Urothelium cell line (cell line): ENCODE data around the gene LRRC37B.
"Not testable (repeated sequence)": the region's sequence is repeated elsewhere in the genome, so short reads cannot be mapped to it uniquely, and the experiment has no call there.

ENCODE experiments used
- DNase-seq: peaks from one replicate; pipeline ENCODE4 v3.0.0; 2011; ENCODE audit warnings: low spot score, mixed read lengths
- FAIRE-seq: peaks from 2 replicates; lab custom pipeline; 2011; peaks lifted over from hg19 to GRCh38; lab: Jason Lieb, UNC

The LRRC37B gene

DNA sequence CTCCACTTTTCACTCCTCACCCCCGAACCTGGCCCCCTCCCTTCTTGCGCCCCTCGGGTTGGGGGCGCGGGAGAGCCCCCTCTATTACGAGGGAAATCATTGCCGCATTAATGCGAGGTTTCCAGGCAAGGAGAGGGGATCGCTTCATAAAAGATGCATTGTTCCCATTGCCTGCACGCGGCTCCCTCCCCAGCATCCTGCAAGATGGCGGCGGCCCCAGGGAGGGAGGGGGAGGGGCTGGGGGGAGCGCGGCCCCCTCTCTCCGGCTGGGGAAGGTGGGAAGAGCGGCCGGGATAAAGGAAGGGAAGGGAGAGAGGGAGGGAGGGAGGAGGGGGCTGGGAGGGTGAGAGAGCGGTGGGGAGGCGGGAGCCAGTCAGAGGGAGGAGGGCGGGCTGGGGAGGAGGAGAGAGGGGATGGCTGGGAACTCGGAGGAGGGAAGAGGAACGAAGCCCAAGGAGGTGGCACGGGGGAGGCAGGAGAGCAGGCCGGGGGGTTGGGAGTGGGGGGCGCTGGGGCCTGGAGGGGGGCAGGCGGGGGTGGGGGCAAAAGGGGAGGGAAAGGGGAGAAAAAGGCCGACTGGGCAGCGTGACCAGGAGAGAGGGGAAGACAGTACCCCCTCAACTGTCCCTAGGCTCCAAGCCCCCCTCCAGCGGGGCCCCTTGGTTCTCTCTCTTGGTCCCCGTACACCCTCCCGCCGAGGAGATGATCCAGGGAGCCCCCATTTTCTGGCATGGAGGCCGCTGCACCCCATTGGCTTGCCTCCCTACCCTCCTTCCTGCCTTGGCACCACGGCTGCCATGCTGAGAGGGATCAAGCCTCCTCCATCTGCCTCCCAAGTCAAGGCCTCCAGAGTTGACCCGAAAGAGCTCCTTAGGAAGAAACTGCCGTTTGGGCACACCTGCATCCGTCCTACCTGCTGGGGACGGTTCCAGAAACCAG lies 77.1 kb downstream of the LRRC37B start:
- DNase-seq, result not testable (repeated sequence)
- FAIRE-seq, result peak; percentile 67

GRCh38 chr17:32084942-32085829 lies 78.0 kb downstream of the LRRC37B start:
- DNase-seq, result not testable (repeated sequence)

DNA sequence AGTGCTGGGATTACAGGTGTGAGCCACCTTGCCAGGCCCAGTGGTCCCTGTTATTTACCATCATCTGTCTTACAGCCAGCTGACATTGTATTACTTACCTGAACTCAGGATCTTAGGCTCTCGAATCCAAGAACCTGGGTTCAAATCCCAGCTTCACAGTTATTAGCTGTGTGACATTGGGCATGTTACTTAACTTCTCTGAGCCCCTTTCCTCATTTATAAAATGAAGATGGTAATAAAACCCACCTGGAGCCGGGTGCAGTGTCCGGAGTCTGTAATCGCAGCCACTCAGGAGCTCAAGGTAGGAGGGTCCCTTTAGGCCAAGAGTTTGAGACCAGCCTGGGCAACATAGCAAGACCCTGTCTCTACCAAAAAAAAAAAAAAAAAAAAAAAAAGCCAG lies 79.7 kb downstream of the LRRC37B start:
- not testable (repeated sequence) for FAIRE-seq, DNase-seq

More at GRCh38 chr17:32084942-32085829, 78.0 kb downstream of the LRRC37B start:
- not testable (repeated sequence) for FAIRE-seq

DNA sequence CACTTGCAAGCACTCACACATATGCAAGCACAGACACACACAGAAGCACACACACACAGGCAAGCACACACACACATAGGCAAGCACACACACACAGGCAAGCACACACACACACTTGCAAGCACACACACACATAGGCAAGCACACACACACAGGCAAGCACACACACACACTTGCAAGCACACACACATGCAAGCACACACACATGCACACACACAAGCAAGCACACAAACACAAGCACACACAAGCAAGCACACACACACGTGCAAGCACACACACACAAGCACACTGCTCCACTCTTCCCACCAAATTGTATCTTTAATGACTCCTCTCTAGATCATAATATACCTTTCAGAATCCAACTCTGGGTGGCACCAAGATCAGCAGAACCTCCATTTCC lies 84.9 kb downstream of the LRRC37B start:
- DNase-seq, FAIRE-seq: not testable (repeated sequence)

GRCh38 chr17:32099686-32100085 lies 92.5 kb downstream of the LRRC37B start:
- DNase-seq (no peak), FAIRE-seq (no peak)

DNA sequence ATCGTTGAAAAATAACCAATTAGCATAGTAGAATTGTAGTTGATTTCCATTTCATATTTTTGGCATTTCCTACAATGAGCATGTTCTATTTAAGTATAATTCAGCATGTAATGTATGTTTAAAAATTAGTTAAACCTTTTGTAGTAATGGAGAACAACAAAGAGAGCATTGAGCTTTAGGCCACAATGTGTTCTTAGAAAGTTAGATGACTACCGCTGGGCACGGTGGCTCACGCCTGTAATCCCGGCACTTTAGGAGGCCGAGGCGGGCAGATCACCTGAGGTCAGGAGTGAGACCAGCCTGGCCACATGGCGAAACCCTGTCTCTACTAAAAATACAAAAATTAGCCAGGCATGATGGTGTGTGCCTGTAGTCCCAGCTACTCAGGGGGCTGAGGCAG lies 93.1 kb downstream of the LRRC37B start:
- not testable (repeated sequence) for DNase-seq, FAIRE-seq

- FAIRE-seq, result no peak
- no peak for DNase-seq
Measured at GRCh38 chr17:32100971-32101631, 93.9 kb downstream of the LRRC37B start.

DNA sequence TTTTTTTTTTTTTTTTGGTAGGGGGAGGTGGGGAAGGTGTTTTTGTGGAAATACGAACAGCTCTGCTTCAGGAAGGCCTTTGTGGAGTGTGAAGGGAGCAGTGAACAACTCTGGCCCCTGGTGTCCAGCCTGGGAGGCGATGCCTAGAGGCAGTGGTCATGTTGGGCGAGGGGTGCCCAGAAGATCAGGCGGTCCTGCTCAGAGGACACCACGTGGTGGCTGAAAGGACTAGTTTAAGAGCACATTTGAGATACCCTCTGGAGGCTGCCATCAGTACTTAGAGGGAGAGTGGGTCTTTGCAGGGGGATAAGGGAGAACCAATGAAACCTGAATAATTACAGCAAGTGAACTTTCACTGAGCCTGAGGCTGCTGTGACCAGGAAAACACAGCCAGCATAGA lies 95.0 kb downstream of the LRRC37B start:
- FAIRE-seq, result no peak
- DNase-seq, result no peak

- no peak for FAIRE-seq
- DNase-seq, result peak; percentile 41
Measured at GRCh38 chr17:32102646-32103186, 95.5 kb downstream of the LRRC37B start.
